H1 (cell line): ENCODE results near the gene SSTR4.

Experiments
- ASH2L ChIP-seq: fragments of 200-600, 300-600 bp; sonication (generic); IDR thresholded peaks from one replicate; pipeline ENCODE4 v1.7.1; 2017; ENCODE audit warnings: low read length
- CTCF ChIP-seq, 3 experiments: IDR thresholded peaks; 1 replicate in 2 of 3; 2 replicates in 1 of 3; pipeline versions ENCODE4 v1.5.1 to v1.6.1; 2011; ENCODE audit warnings: low read length in 3 of 3, mild to moderate bottlenecking in 3 of 3, inconsistent platforms in 2 of 3, low read depth in 1 of 3, moderate library complexity in 1 of 3; ENCODE audit not compliant: insufficient read depth in 1 of 3; ENCODE audit errors: control extremely low read depth in 1 of 3
- E2F6 ChIP-seq: IDR thresholded peaks from 2 replicates; pipeline ENCODE4 v1.6.1; 2012; ENCODE audit warnings: inconsistent platforms
- EP300 ChIP-seq, 2 experiments: IDR thresholded peaks; 1 replicate in 1 of 2; 2 replicates in 1 of 2; pipeline ENCODE4 v1.6.1; 2011 to 2012; ENCODE audit warnings: low read depth in 2 of 2, low read length in 2 of 2, mild to moderate bottlenecking in 2 of 2, borderline replicate concordance in 1 of 2, inconsistent platforms in 1 of 2, moderate library complexity in 1 of 2
- EZH2 ChIP-seq: fragments of 200-600 bp; sonication (generic); IDR thresholded peaks from 2 replicates; pipeline ENCODE4 v1.7.1; 2012; ENCODE audit warnings: low read depth, mild to moderate bottlenecking, moderate library complexity, low read length, inconsistent platforms; ENCODE audit not compliant: severe bottlenecking
- GABPA ChIP-seq: IDR thresholded peaks from 2 replicates; pipeline ENCODE4 v1.6.1; 2011; ENCODE audit warnings: mild to moderate bottlenecking, low read length, moderate library complexity, borderline replicate concordance; ENCODE audit not compliant: insufficient read depth
- POLR2A ChIP-seq, 2 experiments: IDR thresholded peaks; 1 replicate in 1 of 2; 2 replicates in 1 of 2; pipeline ENCODE4 v1.6.1; 2011; ENCODE audit warnings: low read depth in 2 of 2, low read length in 2 of 2, mild to moderate bottlenecking in 2 of 2; ENCODE audit errors: control extremely low read depth in 1 of 2

- TF ChIP-seq EP300 (IDR thresholded peaks at IDR 0.05; ENCODE audit: borderline replicate concordance in 1 of 2, low read depth in 2 of 2, low read length in 2 of 2) (no peak), POLR2A (IDR thresholded peaks at IDR 0.05; ENCODE audit: control extremely low read depth in 1 of 2, low read depth in 2 of 2, low read length in 2 of 2) (no peak), E2F6 (no peak), EZH2 (no peak), GABPA (no peak), ASH2L (no peak), CTCF (IDR thresholded peaks at IDR 0.05; ENCODE audit: control extremely low read depth in 1 of 3, insufficient read depth in 1 of 3, low read depth in 1 of 3, low read length in 3 of 3) (no peak)
Measured at GRCh38 chr20:23009636-23010035, 25.5 kb upstream of the SSTR4 start.
